Activated CD4-positive, alpha-beta T cell treated with anti-CD3 and anti-CD28 coated beads for 36 hours (primary cell): Measurements from ENCODE around the gene KIF25. TPM values are rescaled to one million over a fixed set of nuclear protein-coding genes. Genes with fewer than 3 reads are reported as not detected.

Experiments
- ATAC-seq: fragments of 200-7000 bp; cut with Tn5 transposase; one replicate; pipeline ENCODE4 v1.10.0; 2021; ENCODE audit warnings: mild to moderate bottlenecking, moderate library complexity
- CTCF ChIA-PET: fragments of 350-600 bp; sonication (Branson Sonifier 250); formaldehyde crosslinking; loops from one replicate; lab custom pipeline; 2021; ENCODE audit warnings: antibody characterized with exemption; lab: Charles Lee
- POLR2A ChIA-PET: fragments of 350-600 bp; sonication (Branson Sonifier 250); formaldehyde crosslinking; loops from one replicate; lab custom pipeline; 2021; ENCODE audit warnings: antibody characterized with exemption, inconsistent platforms; lab: Charles Lee
- DNase-seq: peaks from one replicate; pipeline ENCODE4 v3.0.0-alpha.2; 2020
- H3K27ac Mint-ChIP-seq: one replicate; pipeline ENCODE4 v1.8.0; 2021; ENCODE audit warnings: mixed read lengths
- H3K27me3 Mint-ChIP-seq: one replicate; pipeline ENCODE4 v1.8.0; 2021; ENCODE audit warnings: mixed read lengths
- H3K36me3 Mint-ChIP-seq: one replicate; pipeline ENCODE4 v1.8.0; 2021; ENCODE audit warnings: low read depth, mixed read lengths
- H3K4me1 Mint-ChIP-seq: one replicate; pipeline ENCODE4 v1.8.0; 2021; ENCODE audit warnings: mixed read lengths
- H3K4me3 Mint-ChIP-seq: one replicate; pipeline ENCODE4 v1.8.0; 2021; ENCODE audit warnings: mild to moderate bottlenecking, moderate library complexity, mixed read lengths
- H3K9me3 Mint-ChIP-seq: one replicate; pipeline ENCODE4 v1.8.0; 2021; ENCODE audit warnings: low read depth, mixed read lengths
- intact Hi-C, 2 experiments: fragments of 100-400 bp; cut with DNase I in 1 of 2; cut with micrococcal nuclease in 1 of 2; formaldehyde crosslinking; loops; one replicate each; pipeline versions ENCODE4 v1.14.2 to v1.15.1; 2022 to 2024; cut with DNase I, micrococcal nuclease
- total RNA-seq, 2 experiments: library from RNA; stranded (reverse); gene quantifications; one replicate each; pipeline ENCODE4 v1.2.3, GENCODE V29; 2021

The KIF25 gene, protein sequence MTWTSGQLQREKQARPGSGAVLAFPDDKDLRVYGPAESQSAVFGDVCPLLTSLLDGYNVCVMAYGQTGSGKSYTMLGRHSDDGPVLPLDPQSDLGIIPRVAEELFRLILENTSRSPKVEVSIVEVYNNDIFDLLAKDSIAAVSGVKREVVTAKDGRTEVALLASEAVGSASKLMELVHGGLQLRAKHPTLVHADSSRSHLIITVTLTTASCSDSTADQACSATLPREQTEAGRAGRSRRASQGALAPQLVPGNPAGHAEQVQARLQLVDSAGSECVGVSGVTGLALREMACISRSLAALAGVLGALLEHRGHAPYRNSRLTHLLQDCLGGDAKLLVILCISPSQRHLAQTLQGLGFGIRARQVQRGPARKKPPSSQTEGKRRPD
- not detected for total RNA-seq

DNA sequence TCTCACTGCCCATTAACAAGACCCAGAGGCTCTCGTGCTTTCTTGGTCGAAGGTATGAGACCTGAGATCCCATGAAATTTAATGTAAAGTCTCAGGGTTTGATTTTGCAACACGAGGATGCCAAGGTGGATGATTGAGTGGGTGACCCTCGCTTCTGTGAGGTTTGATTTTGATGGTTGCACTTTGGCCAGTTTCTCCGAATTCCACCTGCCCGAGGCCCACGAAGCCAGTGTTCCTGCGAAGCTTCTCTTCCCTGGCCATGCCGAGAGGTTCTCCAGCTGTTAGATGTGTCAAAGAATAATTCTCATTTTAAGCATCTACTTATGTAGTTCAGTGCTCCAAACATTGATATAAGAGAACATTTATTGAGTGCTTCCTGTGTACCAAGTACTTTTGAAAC is at the start of gene KIF25:
Gene KIF25 (plus strand): TSS at position 30 of the 400 bp plus-strand sequence. CDS start 31,915 bp downstream, outside the sequence.
- no peak for DNase-seq
- no peak for ATAC-seq
- POLR2A ChIA-PET: no interaction called here
- H3K27me3 Mint-ChIP-seq: peaks cover 6% of the 10 kb centered on the region
- no peaks in the 10 kb centered on the region for H3K4me1 Mint-ChIP-seq
- no peak within 1 kb of the TSS for H3K4me3 Mint-ChIP-seq
- no peaks in the 10 kb centered on the region for H3K9me3 Mint-ChIP-seq
- intact Hi-C loops: no loop called here
- H3K36me3 Mint-ChIP-seq: no peaks in the 10 kb centered on the region
- CTCF ChIA-PET: no interaction called here
- no peak within 1 kb of the TSS for H3K27ac Mint-ChIP-seq

DNA sequence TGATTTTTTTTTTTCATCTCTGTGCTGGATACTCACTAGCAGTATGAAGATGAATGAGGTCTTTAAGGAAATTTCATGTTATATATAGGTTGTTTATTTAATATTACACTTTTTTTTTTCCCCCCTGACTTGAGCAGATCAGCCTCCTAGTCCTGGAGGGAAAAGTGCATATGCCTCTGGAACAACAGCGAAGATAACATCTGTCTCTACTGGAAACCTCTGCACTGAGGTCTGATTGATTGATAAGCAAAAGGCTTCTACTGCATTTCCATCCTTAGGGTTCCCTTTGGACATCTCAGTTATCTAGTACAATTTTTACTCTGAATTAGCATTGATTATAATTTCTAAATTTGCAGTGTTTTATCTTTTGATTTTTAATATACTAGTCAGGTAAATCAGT is 49.8 kb upstream of the KIF25 start:
- H3K4me1 Mint-ChIP-seq: no peaks in the 10 kb centered on the region
- H3K27me3 Mint-ChIP-seq: no peaks in the 10 kb centered on the region
- intact Hi-C loops: no loop called here
- H3K36me3 Mint-ChIP-seq: peaks cover 4% of the 10 kb centered on the region
- no peak for ATAC-seq
- no peak overlapping the region for H3K27ac Mint-ChIP-seq
- DNase-seq: no peak
- no peak overlapping the region for H3K4me3 Mint-ChIP-seq
- POLR2A ChIA-PET: no interaction called here
- no peaks in the 10 kb centered on the region for H3K9me3 Mint-ChIP-seq
- CTCF ChIA-PET: no interaction called here

DNA sequence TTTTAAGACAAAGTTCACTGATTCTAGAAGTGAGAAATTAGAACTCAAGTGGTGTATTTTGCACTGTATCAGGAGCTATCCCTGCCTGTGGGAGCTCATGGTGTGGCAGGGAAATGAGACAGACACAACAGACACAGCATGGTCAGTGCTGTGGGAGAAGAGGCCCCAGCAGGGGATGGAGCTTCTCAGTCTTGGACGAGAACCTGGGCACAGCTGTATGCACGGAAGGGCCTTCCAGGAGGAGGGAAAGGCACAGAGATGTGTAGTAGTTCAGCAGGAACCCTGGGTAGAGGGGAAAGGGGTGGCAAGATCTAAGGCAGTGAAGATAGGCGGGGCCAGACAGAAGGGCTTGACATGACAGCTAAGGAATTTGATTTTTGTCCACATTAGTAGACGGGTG is 48.8 kb upstream of the KIF25 start:
- Mint-ChIP-seq H3K27ac (no peak overlapping the region), H3K4me1 (no peaks in the 10 kb centered on the region), H3K9me3 (no peaks in the 10 kb centered on the region), H3K4me3 (no peak overlapping the region), H3K27me3 (no peaks in the 10 kb centered on the region), H3K36me3 (peaks cover 4% of the 10 kb centered on the region)
- intact Hi-C loops: no loop called here
- DNase-seq (no peak), ATAC-seq (no peak)
- CTCF ChIA-PET: no interaction called here
- POLR2A ChIA-PET: no interaction called here

DNA sequence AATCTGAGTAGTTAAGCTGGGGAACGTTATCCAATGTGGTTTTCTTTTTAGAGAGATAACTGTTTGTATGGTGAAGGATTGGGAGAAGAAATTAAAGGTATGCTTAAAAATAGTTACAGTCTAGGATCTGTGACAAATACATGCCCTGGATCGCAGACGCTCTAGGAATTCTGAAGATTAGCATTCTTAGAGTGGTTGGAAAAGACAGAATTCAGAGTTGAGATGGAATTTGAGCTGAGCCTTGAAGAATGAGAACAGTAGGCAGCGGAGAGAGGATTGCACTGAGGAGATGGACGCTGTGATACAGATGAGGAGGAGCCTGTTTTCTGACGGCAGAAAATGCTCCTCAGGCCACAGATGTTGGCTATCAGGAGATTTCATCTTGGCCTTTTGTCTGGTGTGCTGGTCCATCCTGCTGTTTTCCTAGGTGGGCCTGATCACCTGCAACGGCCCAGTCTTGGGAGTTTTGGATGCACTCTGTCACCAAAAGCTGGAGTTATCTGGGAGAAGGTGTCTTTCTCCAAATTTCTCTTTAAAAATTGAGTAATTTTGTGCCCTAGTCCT is 48.3 kb upstream of the KIF25 start:
- ATAC-seq: no peak
- Mint-ChIP-seq H3K27me3 (no peaks in the 10 kb centered on the region), H3K27ac (no peak overlapping the region), H3K4me1 (no peaks in the 10 kb centered on the region), H3K36me3 (peaks cover 4% of the 10 kb centered on the region), H3K9me3 (no peaks in the 10 kb centered on the region), H3K4me3 (no peak overlapping the region)
- intact Hi-C loops: no loop called here
- ChIA-PET POLR2A (no interaction called here), CTCF (no interaction called here)
- DNase-seq: no peak

DNA sequence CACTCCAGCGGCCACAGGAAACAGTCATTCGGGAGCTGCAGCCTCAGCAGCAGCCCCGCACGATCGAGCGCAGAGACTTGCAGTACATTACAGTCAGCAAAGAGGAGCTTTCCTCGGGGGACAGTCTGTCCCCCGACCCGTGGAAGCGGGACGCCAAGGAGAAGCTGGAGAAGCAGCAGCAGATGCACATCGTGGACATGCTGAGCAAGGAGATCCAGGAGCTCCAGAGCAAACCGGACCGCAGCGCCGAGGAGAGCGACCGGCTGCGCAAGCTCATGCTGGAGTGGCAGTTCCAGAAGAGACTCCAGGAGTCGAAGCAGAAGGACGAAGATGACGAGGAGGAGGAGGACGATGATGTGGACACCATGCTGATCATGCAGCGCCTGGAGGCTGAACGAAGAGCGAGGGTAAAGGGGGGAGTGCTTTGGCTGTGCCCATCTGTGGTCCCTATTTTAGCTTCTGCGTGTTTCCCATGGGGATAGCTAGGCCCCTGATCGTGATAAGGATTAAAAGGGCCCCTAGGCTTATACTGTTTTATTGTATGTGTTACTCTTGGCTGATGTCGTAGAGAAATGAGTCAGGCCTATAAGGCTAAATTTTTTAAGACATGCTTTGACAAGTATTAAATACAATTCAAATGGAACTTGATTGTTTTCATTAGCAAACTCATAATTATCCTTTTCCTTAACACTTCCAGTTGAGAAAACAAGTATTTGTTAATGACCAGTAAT is 45.5 kb upstream of the KIF25 start:
- POLR2A ChIA-PET: no interaction called here
- peaks cover 4% of the 10 kb centered on the region for H3K36me3 Mint-ChIP-seq

DNA sequence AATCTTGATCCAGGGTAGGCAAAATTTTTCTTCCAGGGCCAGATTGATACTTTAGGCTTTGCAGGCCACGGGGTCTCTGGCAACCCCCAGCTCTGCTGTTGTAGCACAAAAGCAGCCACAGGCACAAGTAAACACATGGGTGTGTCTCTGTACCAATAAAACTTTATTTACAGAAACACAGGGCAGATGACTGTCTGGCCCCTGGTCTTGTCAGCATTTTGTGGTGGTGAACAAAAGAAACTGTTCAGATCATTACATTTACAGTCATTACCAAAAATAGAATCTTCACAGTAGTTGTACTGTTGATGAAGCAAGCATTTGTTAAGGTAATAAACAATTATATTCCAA is 45.0 kb upstream of the KIF25 start:
- Mint-ChIP-seq H3K36me3 (peaks cover 4% of the 10 kb centered on the region), H3K27me3 (no peaks in the 10 kb centered on the region), H3K27ac (no peak overlapping the region), H3K9me3 (no peaks in the 10 kb centered on the region), H3K4me3 (no peak overlapping the region), H3K4me1 (peaks cover 2% of the 10 kb centered on the region)
- POLR2A ChIA-PET: no interaction called here
- ATAC-seq: no peak
- CTCF ChIA-PET: interaction anchor here (0.6 kb wide), 1 partner anchor 195 kb away, joined by 3 read pairs; no protein-coding TSS in a partner anchor
- no peak for DNase-seq
- intact Hi-C loops: no loop called here

More for the DNA sequence above, 45.5 kb upstream of the KIF25 start:
- Mint-ChIP-seq H3K27me3 (no peaks in the 10 kb centered on the region), H3K4me3 (no peak overlapping the region), H3K9me3 (no peaks in the 10 kb centered on the region), H3K27ac (no peak overlapping the region), H3K4me1 (peaks cover 2% of the 10 kb centered on the region)
- DNase-seq: no peak
- no peak for ATAC-seq
- intact Hi-C loops: no loop called here
- CTCF ChIA-PET: interaction anchor here (0.6 kb wide), 1 partner anchor 194 kb away, joined by 3 read pairs; no protein-coding TSS in a partner anchor

DNA sequence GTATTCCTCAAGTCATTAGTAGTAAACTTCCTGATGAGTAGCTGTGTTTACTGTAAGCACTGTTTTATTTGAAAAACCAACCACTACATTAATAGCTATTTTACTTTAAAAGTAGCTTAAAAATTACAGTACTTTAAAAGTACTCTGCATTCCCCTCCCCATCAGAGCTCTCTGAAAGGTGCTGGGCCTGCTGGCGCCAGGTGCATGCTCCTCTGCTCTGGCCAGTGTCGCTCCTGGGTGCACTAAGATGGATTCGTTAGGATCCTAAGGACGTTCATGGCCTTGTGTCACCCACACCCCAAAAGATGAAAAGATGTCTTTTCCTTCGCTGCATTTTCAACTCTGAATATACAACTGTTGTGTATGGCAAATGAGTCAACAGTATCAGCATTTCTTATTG is 43.9 kb upstream of the KIF25 start:
- Mint-ChIP-seq H3K27me3 (peaks cover 2% of the 10 kb centered on the region), H3K4me3 (no peak overlapping the region), H3K36me3 (peaks cover 4% of the 10 kb centered on the region), H3K9me3 (no peaks in the 10 kb centered on the region), H3K4me1 (peaks cover 2% of the 10 kb centered on the region), H3K27ac (no peak overlapping the region)
- intact Hi-C loops: no loop called here
- POLR2A ChIA-PET: no interaction called here
- no peak for ATAC-seq
- CTCF ChIA-PET: no interaction called here
- no peak for DNase-seq

DNA sequence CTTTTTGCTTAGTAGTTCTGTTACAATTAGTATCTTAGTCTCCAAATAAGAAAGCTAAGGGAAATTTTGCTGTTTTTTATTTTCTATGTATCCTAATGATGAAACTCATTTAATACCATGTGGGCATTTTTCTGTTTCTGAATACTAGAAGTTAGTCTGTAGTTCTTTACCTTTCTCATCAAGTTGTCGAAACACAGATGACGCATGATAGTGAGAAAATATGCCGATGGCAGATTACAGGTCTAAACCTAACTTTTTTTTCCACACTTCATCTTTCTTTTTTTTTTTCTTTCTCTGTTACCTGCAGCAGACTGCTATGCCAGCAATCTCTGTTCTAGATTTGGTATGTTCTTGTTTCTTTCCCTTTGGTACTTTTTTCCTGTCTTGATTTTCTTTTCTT is 43.3 kb upstream of the KIF25 start:
- POLR2A ChIA-PET: no interaction called here
- peaks cover 4% of the 10 kb centered on the region for H3K36me3 Mint-ChIP-seq

DNA sequence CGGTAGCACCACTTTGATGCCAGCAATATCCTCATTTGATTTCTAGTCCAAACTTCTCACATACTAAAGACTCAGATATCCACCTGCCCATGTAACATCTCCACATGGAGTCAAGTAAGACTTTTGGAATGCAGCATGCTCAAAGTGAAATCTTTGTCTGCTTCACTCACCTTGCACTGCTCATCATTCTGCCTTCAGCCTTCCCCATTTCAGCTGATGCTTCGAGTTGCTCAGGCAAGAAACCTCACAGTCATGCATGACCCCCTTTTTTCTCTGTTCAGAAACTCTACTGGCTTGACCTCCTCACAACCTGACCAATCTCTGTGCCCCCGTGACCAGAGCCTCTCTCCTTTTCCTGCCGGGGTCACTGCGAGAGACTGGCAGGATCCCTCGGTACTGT is 41.0 kb upstream of the KIF25 start:
- intact Hi-C loops: no loop called here
- Mint-ChIP-seq H3K9me3 (no peaks in the 10 kb centered on the region), H3K27ac (no peak overlapping the region)

More for the DNA sequence above, 43.3 kb upstream of the KIF25 start:
- DNase-seq (no peak), ATAC-seq (no peak)
- no peak overlapping the region for H3K4me3 Mint-ChIP-seq
- CTCF ChIA-PET: no interaction called here
- intact Hi-C loops: no loop called here
- H3K4me1 Mint-ChIP-seq: peaks cover 2% of the 10 kb centered on the region
- H3K27ac Mint-ChIP-seq: peak overlapping the region; percentile 20
- H3K27me3 Mint-ChIP-seq: peaks cover 2% of the 10 kb centered on the region
- H3K9me3 Mint-ChIP-seq: no peaks in the 10 kb centered on the region

DNA sequence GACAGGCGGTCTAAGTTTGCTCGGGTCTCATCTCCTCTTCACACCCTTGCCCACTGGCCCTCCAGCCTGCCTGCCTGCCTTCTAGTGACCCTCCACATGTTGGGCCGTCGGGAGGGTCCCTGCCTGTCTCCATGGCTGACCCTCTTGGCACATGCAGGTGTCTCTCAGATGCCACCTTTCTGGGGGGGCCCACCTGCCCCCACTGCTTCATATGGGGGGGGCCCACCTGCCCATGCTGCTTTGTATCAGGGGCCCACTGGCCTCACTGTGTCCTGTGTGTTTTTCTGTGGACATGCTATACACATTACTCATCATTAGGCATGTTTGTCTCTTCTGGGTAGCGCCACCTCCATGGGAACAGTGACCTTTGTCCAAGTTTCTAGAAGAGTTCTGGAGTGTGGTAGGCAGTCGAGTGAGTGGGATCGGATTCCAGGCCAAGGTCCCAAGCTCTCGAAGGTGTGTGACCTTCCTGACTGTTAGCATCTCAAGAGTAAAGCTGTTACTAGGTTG is 40.4 kb upstream of the KIF25 start:
- POLR2A ChIA-PET: no interaction called here
- Mint-ChIP-seq H3K36me3 (no peaks in the 10 kb centered on the region), H3K4me3 (no peak overlapping the region), H3K9me3 (no peaks in the 10 kb centered on the region), H3K4me1 (peaks cover 2% of the 10 kb centered on the region), H3K27me3 (peaks cover 4% of the 10 kb centered on the region), H3K27ac (no peak overlapping the region)
- intact Hi-C loops: no loop called here
- DNase-seq: no peak
- CTCF ChIA-PET: no interaction called here
- no peak for ATAC-seq

More for the DNA sequence above, 41.0 kb upstream of the KIF25 start:
- H3K27me3 Mint-ChIP-seq: peaks cover 3% of the 10 kb centered on the region
- CTCF ChIA-PET: no interaction called here
- ATAC-seq: no peak
- H3K4me1 Mint-ChIP-seq: peaks cover 2% of the 10 kb centered on the region
- no peak overlapping the region for H3K4me3 Mint-ChIP-seq
- DNase-seq: no peak
- POLR2A ChIA-PET: no interaction called here
- no peaks in the 10 kb centered on the region for H3K36me3 Mint-ChIP-seq

DNA sequence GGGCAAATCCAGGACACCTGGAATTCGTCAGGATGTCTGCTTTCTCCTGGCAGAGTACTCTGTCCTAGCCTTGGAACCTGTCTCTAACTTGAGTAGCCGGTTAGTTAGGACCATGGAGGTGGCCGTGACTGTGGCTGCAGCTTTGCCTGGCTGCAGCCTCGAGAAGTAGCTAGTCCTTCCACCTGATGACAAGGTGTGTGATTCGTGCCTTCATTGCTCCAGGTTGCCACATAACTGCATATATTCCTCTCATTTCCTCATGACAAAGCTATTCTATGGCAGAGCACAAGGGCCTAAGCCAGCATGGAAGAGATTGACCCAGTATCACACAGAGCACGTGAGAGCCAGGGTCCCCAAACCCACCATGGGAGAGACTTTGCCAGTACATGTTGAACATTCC is 39.8 kb upstream of the KIF25 start:
- no peak overlapping the region for H3K27ac Mint-ChIP-seq
- ATAC-seq: no peak

More for the DNA sequence above, 39.8 kb upstream of the KIF25 start:
- intact Hi-C loops: no loop called here
- H3K4me1 Mint-ChIP-seq: peaks cover 2% of the 10 kb centered on the region
- DNase-seq: no peak
- POLR2A ChIA-PET: no interaction called here
- no peaks in the 10 kb centered on the region for H3K9me3 Mint-ChIP-seq
- peaks cover 4% of the 10 kb centered on the region for H3K27me3 Mint-ChIP-seq
- CTCF ChIA-PET: no interaction called here
- no peak overlapping the region for H3K4me3 Mint-ChIP-seq
- H3K36me3 Mint-ChIP-seq: no peaks in the 10 kb centered on the region
